NCI-H1436 treated with DMSO at 0.1 percent for 48 hours (cell line): ENCODE data around the gene TFAP2A.

Experiments used
- DNase-seq: peaks from one replicate; lab custom pipeline; 2025; lab: John Stamatoyannopoulos, UW

TFAP2A gene

DNA sequence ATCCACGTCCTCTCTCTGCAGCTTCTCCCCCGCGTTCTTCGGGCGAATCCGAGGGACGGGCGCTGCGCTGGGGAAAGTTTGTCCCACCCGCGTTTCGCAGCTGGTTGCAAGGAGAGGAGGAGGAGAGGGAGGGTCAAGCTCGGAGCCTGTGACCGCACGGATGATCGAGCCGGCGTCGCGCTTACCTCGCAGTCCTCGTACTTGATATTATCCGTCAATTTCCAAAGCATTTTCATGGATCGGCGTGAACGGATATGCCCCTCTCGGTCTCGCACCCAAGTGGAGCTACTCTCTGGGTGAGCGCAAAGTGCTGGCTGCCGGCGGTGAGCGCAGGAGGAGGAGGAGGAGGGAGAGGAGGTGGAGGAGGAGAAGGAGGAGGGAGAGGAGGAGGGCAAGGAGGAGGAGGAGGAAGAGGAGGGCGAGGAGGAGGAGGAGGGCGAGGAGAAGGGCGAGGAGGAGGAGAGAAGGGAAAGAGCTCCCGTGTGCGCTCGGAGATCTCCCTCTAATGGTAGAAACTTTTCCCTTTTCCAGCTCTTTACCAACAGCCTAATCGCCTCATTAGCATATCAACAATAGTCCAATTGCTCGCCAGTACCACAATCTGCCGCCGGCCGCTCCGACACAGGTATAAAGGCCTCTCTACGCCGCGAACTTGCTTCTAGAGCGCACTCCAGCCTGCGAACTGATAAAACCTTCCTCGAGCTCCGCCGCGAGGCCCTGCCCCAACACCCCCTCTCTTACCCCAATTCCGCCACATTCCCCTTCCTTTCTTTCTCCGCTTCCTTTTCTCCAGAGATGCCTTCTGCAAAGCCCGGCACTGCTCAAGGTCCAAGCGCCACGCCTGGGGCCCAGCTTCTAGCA, at the start of gene TFAP2A:
TSS of gene TFAP2A (minus strand) at position 319 of the 861 bp plus-strand sequence. CDS start at position 236, 83 bp downstream.
- no peak for DNase-seq

DNA sequence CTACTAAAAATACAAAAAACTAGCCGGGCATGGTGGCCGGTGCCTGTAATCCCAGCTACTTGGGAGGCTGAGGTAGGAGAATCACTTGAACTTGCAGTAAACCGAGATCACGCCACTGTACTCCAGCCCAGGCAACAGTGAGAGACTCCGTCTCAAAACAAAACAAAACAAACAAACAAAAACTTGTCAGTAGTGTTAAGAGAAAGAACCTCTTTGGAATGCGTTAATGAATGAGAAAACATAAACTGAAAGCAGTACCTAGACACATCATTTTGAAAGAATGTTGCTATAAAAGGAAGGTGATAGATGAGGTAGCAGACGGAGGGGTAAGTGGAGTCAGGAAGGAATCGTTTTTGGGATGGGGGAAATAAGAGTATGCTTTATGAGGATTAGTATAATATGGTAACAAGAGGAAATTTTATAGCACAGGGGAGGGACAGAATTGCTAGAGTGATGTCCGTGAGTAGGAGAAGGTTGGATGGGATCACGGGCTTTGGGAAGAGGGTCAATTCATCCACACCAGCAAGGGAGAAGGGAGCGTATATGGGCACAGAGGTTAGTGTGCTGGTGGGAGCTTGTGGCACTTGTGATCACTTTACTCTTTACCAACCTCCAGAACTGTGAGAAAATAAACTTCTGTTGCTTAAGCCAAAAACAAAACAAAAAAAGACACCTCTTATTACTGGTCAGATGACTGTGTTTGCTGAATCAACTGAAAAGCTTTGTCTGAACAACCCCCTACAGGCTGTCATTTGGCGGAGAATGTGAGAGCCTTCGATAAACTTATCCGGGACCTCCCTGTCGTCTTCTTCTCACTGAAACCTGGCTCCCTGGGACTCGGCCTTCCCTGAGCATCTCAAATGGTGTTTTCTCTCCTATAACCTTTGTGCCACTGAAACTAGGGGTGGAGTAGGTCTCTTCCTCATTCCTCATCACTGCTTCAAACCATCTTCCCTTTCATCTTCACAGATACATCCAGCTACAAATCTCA, 48.9 kb upstream of the TFAP2A start:
- DNase-seq = no peak

DNA sequence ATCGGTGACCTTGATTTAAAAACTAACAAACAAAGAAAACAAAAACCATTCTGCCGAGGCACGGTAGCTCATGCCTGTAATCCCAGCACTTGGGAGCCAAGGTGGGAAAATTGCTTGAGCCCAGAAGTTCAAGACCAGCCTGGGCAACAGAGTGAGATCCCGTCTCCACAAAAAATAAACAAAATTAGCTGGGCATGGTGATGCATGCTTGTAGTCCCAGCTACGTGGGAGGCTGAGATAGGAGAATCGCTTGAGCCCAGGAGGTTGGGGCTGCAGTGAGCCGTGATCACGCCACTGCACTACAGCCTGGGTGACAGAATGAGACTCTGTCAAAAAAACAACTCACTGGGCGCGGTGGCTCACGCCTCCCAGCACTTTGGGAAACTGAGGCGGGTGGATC, 48.2 kb upstream of the TFAP2A start:
- DNase-seq = no peak

DNA sequence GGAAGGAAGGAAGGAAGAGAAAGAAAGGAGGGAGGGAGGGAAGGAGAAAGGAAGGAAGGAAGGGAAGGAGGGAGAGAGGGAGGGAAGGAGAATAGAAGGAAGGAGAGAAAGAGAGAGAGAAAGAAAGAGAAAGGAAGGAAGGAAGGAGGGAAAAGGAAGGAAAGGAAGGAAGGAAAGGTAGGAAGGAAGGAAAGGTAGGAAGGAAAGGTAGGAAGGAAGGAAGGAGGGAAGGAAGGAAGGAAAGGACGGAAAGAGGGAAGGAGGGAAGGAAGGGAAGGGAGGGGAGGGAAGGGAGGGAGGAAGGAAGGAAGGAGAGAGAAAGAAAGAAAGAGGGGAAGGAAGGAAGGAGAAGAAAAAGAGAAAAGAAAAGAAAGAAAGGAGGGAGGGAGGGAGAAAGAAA, 47.0 kb upstream of the TFAP2A start:
- no peak for DNase-seq

DNA sequence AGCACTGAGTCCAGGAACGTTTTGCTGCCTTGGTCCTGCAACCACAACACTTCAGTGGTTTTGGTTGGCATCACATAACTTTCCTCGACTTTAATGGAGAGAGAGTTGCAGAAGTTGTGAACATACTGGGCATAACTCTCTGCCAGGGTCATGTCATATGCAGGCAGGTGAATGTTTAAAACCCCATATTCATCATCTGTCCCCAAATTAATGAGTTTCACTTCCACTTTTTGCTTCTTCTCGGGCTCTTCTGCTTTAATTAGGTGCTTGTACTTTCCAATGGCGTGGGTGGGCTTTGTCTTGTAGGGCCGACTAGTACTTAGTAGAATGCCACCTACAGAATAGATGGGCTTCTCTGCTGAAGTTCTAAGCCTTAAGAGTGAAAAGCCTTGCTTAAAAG, 45.2 kb upstream of the TFAP2A start:
- DNase-seq = no peak

DNA sequence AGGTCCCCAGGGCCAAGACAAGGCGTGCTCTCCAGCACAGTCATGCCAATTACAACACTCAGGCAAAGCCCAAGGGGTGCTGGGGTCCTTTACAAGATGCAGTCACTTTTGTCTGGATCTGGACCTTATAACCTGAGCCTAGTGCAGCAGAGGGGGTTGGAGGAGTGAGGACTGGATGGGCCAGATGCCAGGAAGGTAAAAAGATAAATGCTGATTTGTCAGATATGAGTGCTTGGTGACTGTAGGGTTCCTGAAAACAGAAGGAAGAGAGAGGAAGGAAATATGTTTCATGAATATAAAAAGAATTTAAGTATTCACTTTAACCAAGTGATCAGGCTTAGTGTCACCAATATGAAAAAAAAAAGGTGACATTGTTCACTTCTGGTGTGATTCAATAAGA, 43.4 kb upstream of the TFAP2A start:
- DNase-seq = no peak

DNA sequence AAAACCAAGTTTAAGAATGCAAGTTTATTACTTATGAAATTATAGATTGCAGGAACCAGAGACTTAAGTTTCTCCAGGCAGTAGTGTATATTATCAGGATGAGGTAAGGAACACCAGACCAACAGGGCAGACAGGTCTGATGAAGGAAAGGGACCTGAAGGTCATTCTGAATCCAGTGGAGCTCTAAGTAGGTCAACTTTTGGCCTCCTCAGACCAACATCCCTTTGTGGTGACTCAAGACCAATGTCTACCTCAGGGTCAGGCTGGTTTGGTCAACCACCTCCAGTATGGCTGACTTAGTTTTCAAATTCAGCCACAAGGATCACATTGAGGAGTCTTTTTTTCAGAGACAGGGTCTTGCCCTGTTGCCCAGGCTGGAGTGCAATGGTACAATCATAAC, 38.7 kb upstream of the TFAP2A start:
- no peak for DNase-seq

DNA sequence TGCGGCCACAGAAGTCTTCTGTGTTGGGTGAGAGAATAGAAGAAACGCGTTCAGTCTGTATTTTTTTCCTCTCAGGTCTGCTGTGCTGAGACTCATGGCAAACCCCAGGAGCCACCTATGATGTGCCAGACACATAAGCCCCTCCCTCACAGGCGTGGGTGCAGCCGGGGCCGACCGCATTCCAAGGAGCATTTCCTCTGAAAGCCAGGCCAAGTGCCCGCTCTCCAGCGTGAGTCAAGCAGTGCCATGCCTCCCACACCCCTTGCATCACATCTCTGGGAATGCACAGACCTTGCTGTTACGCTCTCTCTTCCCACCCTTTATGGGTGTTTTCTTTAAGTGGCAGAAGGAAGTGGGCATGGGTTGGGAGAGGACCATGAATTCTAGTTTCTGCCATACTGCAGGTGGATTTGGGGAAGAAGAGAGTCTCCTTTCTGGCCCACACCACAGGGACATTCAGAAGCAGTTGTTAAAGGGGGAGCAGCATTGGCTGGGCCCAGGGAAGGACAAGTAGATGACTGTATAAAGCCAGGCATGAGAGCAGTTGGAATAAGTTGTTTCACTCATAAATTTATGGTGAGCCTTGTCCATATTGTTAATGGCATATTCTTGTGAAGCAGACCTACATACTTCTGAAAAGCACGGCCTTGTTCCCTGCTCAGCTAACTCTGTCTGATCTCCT, 37.1 kb upstream of the TFAP2A start:
- no peak for DNase-seq

DNA sequence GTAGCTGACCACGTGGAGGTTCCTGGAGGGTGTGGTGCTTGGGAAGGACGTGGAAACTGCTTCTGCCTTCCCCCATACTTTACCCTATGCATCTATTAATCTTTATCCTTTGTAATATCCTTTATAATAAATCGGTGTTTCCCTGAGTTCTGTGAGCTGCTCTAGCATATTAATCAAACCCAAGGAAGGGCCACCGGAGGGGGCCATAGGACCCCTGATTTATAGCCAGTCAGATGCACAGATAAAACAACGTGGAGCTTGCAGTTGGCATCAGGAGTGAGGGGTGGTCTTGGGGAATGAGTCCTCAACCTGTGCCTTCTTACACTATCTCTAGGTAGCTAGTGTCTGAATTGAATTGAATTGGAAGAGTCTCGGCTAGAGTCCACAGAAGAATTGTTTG, 36.5 kb upstream of the TFAP2A start:
- DNase-seq = no peak

DNA sequence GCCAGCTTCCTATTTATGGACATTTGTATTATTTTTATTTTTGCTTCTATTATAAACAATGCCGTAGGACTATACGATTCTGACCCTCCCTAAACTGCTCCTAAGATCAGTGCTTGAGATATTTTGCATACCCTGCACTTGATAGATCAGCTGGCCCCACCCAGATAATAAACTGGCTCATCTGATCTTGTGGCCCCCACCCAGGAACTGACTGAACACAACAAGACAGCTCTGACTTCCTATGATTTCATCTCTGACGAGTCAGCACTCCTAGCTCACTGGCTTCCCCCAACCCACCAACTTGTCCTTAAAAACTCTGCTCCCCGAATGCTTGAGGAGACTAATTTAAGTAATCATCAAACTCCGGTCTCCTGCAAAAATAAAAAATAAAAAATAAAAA, 34.9 kb upstream of the TFAP2A start:
- no peak for DNase-seq

DNA sequence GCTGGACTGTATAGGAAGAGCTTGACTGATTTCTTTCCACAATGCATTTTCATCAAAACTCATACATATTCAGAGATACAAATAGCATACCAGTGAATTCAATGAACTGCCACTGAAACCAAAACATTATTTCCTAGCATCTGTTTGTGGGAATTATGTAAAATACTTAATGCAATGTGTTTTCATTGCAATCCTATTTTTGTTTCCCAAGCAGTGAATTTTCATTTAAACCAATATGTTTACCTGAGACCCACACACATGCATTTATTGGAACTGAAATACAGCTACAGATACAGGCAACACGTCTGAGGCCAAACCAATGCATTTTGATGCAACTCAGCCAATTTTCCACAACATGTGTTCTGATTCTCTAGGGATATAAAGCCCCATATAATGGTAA, 33.2 kb upstream of the TFAP2A start:
- no peak for DNase-seq

DNA sequence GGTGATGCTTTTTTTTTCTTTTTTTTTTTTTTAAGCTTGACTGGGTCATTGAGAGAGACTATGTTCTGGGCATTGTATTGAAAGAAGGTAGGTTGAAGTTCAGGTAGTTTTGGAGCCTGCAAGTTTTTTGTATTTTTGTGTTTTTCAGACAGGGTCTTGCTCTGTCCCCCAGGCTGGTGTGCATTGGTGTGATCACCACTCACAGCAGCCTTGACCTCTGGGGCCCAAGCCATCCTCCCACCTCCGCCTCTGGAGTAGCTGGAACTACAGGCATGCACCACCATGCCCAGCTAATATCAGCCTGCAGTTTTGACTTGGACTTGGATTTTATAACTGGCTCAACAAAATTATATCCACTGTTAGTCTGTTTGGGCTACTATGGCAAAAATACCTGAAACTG, 31.7 kb upstream of the TFAP2A start:
- no peak for DNase-seq

DNA sequence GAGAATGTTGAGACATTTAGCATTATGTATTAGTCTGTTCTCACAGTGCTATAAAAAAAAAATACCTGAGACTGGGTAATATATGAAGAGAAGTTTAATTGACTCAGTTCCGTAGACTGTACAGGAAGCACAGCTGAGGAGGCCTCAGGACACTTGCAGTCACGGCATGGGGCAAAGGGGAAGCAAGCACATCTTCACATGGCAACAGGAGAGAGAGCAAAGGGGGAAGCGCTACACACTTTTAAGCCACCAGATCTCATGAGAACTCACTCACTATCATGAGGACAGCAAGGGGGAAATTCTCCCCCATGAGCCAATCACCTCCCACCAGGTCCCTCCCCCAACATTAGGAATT, 26.8 kb upstream of the TFAP2A start:
- no peak for DNase-seq

DNA sequence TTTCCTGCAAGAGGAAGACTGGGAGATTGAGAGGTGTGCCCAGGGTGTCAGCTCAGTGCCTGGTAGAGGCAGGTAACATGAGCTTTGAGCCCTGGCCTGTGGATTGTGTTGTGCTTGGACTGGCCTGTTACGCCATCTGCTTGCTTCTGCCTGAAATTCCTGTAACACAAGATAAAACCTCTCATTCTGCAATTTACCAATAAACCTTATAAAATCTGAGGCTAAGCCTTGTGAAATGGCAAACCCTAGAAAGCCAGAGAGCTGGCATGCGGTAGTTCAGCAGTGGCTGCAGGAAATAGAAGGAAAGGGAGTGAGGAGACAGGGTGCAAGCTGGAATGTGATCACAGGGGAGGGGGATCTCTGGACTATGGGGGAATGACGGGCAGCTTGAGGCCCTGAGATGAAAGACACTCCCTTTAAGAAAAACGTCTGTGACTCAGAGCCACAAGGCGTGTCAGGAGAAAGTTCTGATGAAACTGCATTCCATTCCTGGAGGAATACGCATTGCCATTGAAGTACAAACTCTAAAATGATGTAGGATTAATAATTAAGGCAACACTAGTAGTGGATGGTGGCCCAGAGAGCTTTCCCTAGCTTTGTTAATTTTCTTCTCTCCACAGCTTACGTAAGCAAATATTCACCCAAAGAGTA, 26.3 kb upstream of the TFAP2A start:
- no peak for DNase-seq

DNA sequence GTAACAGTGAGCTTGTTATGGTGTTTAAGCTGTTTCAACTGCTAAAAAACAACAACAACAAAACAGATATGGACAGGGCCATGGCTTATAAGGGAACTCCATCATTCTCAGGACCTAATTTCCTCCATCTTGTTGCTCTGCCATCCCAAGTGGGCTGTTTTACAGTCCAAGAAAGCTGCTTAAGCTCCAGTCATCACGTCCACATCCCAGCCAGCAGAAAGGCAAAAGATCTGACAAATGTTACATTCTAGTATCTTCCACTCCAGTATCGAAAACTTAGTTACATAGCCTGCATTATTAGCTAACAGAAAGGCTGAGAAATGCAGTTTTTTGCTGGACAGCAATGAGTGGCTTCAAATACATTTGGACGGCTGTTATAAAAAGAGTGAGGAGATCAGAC, 23.0 kb upstream of the TFAP2A start:
- DNase-seq = no peak

DNA sequence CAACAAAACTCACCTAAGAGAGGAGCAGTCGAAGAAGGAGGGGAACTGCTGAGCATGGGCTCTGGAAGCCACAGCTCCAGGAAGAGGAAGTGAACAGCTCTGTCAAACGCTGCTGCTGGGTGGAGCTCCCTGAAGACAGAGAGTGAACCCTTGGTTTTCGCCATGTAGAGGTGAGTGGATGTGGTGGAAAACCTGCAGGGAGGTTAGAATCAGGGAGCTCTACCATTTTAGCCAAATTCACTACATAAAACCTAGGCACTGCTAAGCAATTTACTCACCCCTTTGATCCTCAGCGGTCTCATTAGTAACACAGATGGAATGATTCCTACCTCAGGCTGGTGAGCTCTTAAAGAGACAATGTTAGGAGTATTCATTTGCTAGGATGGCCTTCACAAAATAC, 19.4 kb upstream of the TFAP2A start:
- no peak for DNase-seq

DNA sequence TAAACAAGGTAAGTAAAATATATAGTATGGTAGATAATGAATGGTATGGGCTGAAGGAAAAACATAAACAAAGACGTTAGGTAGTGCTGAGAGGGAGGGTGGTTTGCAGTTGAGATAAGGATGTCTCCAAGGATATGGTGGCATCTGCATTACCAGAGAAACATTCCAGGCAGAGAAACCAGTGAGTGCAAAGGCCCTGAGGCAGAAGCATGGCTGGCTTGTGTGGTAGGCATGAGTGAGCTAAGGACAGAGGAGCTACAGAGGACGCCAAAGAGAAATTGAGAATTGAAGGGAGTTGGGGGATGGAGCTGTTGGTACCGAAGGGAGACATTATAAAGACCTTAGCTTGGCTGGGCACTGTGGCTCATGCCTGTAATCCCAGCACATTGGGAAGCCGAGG, 18.4 kb upstream of the TFAP2A start:
- DNase-seq = no peak

DNA sequence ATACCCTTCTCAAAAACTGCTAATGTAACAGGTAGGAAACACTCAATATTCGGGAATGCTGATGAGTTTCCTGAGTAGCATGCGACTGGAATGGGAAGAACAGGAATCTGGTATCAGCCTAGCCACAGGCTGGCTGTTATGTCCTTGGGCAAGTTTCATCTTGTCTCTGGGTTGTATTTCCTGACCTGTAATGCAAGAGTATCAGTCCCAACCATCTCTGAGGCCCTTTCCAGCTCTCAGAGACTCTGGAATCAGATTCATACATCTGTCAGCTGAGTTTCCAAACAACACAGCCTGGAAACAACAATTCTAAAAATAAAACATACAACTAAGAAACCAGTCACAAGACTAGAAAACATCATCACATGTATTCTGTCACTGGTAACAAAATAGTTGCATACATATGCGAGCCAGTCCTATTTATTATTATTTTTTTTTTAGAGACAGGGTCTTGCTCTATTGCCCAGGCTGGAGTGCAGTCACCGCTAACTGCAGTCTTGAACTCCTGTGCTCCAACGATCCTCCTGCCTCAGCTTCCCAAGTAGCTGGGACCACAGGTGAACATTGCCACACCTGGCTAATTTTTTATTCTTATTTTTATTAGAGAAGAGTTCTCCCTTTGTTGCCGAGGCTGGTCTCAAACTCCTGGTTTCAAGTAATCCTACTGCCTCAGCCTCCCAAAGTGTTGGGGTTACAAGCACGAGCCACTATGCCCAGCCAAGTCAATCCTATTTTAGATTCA, 16.7 kb upstream of the TFAP2A start:
- no peak for DNase-seq

DNA sequence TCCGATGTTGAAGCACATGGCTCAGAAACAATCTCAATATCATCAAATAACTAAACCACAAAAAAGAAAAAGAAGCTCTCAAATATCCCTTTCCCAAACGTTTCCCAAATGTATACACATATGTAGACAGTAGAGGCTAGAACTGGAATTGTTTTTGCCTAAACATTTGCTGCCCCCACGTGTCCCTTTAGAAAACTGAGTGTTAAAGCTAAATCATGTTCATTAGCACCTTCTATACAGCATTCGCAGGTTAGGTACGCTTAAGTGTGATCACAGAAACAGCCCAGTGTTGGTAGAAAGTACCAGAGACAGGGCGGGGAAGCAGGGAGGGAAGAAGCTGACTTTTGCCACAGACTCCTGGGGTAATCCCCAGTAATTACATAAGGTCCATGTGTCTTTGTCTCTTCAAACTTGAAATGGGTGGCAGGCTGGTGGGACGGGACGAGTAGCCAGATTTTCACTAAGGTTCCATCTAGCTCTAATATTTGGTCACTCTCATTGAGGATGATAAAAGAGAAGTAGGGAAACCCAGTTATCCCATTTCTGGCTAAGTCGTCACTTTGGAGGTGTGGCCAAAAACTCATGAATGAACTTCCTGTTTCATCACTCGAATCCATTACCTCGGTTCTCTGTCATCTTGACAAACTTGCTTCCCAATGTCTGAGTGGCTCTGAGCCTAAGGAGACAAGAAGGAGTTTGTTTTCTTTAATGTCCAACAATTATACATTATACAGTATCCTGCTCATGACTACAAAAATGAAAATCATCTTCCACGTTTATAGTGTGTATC, 15.0 kb upstream of the TFAP2A start:
- peak; percentile 47 for DNase-seq

DNA sequence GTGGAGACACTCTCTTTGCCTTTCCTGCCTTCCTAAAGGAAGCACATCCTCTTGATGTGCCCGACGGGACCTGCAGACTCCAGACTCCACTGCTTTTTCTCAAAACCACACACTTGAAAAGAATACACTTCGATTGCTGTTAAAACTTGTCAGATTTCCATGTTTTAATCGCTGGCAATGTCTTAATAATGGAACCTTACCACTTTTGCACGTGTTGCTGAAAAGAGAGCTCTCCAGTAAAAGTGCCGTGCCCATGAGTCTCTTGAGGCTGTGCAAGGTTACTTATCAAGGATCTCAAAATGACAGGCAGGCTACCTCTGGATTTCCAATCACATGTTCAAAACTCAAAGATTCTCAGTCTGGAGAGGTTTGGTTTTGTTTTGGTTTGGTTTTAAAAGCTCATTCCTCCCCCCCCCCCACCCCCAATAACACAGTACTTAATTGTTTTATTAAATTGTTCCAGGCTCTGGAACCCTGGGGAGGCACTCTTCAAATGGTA, 12.0 kb upstream of the TFAP2A start:
- DNase-seq = no peak
